GM21576 (cell line): Measurements from ENCODE around the gene FHOD3.
"Not testable (repeated sequence)": the region's sequence is repeated elsewhere in the genome, so short reads cannot be mapped to it uniquely, and the experiment has no call there.

ENCODE experiments used
- ATAC-seq: cut with Tn5 transposase; IDR thresholded peaks from one replicate; pipeline ENCODE4 v1.9.1; 2021; ENCODE audit warnings: mild to moderate bottlenecking, moderate library complexity; ENCODE audit not compliant: unreplicated experiment

FHOD3 gene

GRCh38 chr18:36348331-36348730 lies 50.8 kb downstream of the FHOD3 start:
- no peak for ATAC-seq

- no peak for ATAC-seq
Observed at GRCh38 chr18:36348971-36349417, 51.5 kb downstream of the FHOD3 start.

GRCh38 chr18:36349552-36349951 lies 52.0 kb downstream of the FHOD3 start:
- ATAC-seq, result no peak

GRCh38 chr18:36350251-36350651 lies 52.7 kb downstream of the FHOD3 start:
- no peak for ATAC-seq

GRCh38 chr18:36350839-36351469 lies 53.4 kb downstream of the FHOD3 start:
- no peak for ATAC-seq

GRCh38 chr18:36352384-36352783 lies 54.9 kb downstream of the FHOD3 start:
- no peak for ATAC-seq

- ATAC-seq, result no peak
Observed at GRCh38 chr18:36354989-36355388, 57.5 kb downstream of the FHOD3 start.

GRCh38 chr18:36355511-36355910 lies 58.0 kb downstream of the FHOD3 start:
- ATAC-seq, result no peak

GRCh38 chr18:36356741-36357140 lies 59.2 kb downstream of the FHOD3 start:
- not testable (repeated sequence) for ATAC-seq

- ATAC-seq, result no peak
Observed at GRCh38 chr18:36358141-36358540, 60.6 kb downstream of the FHOD3 start.

- no peak for ATAC-seq
Observed at GRCh38 chr18:36360256-36360909, 62.9 kb downstream of the FHOD3 start.

GRCh38 chr18:36364911-36365624 lies 67.6 kb downstream of the FHOD3 start:
- ATAC-seq, result no peak

GRCh38 chr18:36365836-36366775 lies 68.6 kb downstream of the FHOD3 start:
- no peak for ATAC-seq

GRCh38 chr18:36366994-36367839 lies 69.7 kb downstream of the FHOD3 start:
- peak; percentile 73 for ATAC-seq

- ATAC-seq, result no peak
Observed at GRCh38 chr18:36368889-36369288, 71.4 kb downstream of the FHOD3 start.

- no peak for ATAC-seq
Observed at GRCh38 chr18:36372903-36373311, 75.4 kb downstream of the FHOD3 start.

- ATAC-seq, result no peak
Observed at GRCh38 chr18:36374262-36374661, 76.7 kb downstream of the FHOD3 start.

- ATAC-seq, result no peak
Observed at GRCh38 chr18:36375118-36375517, 77.6 kb downstream of the FHOD3 start.

- no peak for ATAC-seq
Observed at GRCh38 chr18:36376361-36376760, 78.8 kb downstream of the FHOD3 start.

- ATAC-seq, result no peak
Observed at GRCh38 chr18:36377626-36378025, 80.1 kb downstream of the FHOD3 start.
